GM18861 (cell line): ENCODE results near the gene LGALS3BP.
"Not testable (repeated sequence)": the region's sequence is repeated elsewhere in the genome, so short reads cannot be mapped to it uniquely, and the experiment has no call there.

Experiments
- ATAC-seq: cut with Tn5 transposase; IDR thresholded peaks from one replicate; pipeline ENCODE4 v1.9.1; 2021; ENCODE audit not compliant: unreplicated experiment

LGALS3BP gene

GRCh38 chr17:78966910-78967600 lies 12.7 kb downstream of the LGALS3BP start:
- no peak for ATAC-seq

- ATAC-seq, result no peak
Measured at GRCh38 chr17:78966123-78966813, 13.5 kb downstream of the LGALS3BP start.

GRCh38 chr17:78965491-78965924 lies 14.2 kb downstream of the LGALS3BP start:
- no peak for ATAC-seq

- ATAC-seq, result no peak
Measured at GRCh38 chr17:78963378-78963777, 16.3 kb downstream of the LGALS3BP start.

GRCh38 chr17:78962984-78963348 lies 16.8 kb downstream of the LGALS3BP start:
- ATAC-seq, result not testable (repeated sequence)

GRCh38 chr17:78962345-78962983 lies 17.3 kb downstream of the LGALS3BP start:
- ATAC-seq, result no peak

GRCh38 chr17:78961571-78961970 lies 18.2 kb downstream of the LGALS3BP start:
- ATAC-seq, result no peak

GRCh38 chr17:78960928-78961327 lies 18.8 kb downstream of the LGALS3BP start:
- ATAC-seq, result no peak

GRCh38 chr17:78959803-78960202 lies 19.9 kb downstream of the LGALS3BP start:
- ATAC-seq, result no peak

GRCh38 chr17:78958641-78959127 lies 21.0 kb downstream of the LGALS3BP start:
- ATAC-seq, result no peak

GRCh38 chr17:78957128-78957527 lies 22.6 kb downstream of the LGALS3BP start:
- ATAC-seq, result no peak

- ATAC-seq, result no peak
Measured at GRCh38 chr17:78956254-78956653, 23.5 kb downstream of the LGALS3BP start.

GRCh38 chr17:78954684-78955083 lies 25.0 kb downstream of the LGALS3BP start:
- no peak for ATAC-seq

- no peak for ATAC-seq
Measured at GRCh38 chr17:78953356-78954350, 26.1 kb downstream of the LGALS3BP start.

GRCh38 chr17:78952706-78953105 lies 27.0 kb downstream of the LGALS3BP start:
- ATAC-seq, result no peak

GRCh38 chr17:78951967-78952551 lies 27.7 kb downstream of the LGALS3BP start:
- no peak for ATAC-seq

GRCh38 chr17:78950870-78951269 lies 28.9 kb downstream of the LGALS3BP start:
- ATAC-seq, result no peak

- no peak for ATAC-seq
Measured at GRCh38 chr17:78947235-78948149, 32.2 kb downstream of the LGALS3BP start.

- no peak for ATAC-seq
Measured at GRCh38 chr17:78946631-78947030, 33.1 kb downstream of the LGALS3BP start.
